Sigmoid colon (tissue), 7 donors: Measurements from ENCODE around the gene DEPDC7. TPM values are rescaled to one million over a fixed set of nuclear protein-coding genes. Genes with fewer than 3 reads are reported as not detected.
"Not testable (repeated sequence)": the region's sequence is repeated elsewhere in the genome, so short reads cannot be mapped to it uniquely, and the experiment has no call there.

Experiments
- DNase-seq: peaks from one replicate; pipeline ENCODE4 v3.0.0-alpha.2; 2019
- H3K27ac ChIP-seq, 4 donors: fragments of 200-600 bp; sonication (generic); one replicate each; pipeline ENCODE4 v1.5.1; 2016 to 2019; ENCODE audit warnings: mild to moderate bottlenecking in 1 of 4
- H3K27me3 ChIP-seq, 3 donors: fragments of 200-600 bp; sonication (generic); one replicate each; pipeline ENCODE4 v1.5.1; 2019; ENCODE audit warnings: mild to moderate bottlenecking in 1 of 3
- H3K36me3 ChIP-seq, 4 donors: fragments of 200-600 bp; sonication (generic); one replicate each; pipeline ENCODE4 v1.5.1; 2016 to 2019
- H3K4me1 ChIP-seq, 4 donors: fragments of 200-600 bp; sonication (generic); one replicate each; pipeline ENCODE4 v1.5.1; 2017 to 2019
- H3K4me3 ChIP-seq, 4 donors: fragments of 200-600 bp; sonication (generic); one replicate each; pipeline ENCODE4 v1.5.1; 2017 to 2019; ENCODE audit warnings: mild to moderate bottlenecking in 2 of 4, moderate library complexity in 1 of 4
- H3K9me3 ChIP-seq, 4 donors: fragments of 200-600 bp in 3 of 4; sonication (generic) in 3 of 4; one replicate each; pipeline versions ENCODE4 v1.5.1 to v1.6.1; 2013 to 2019
- CTCF ChIP-seq, 4 experiments: fragments of 450-650 bp in 3 of 4; fragments of 200-600 bp in 1 of 4; IDR thresholded peaks; one replicate each; pipeline ENCODE4 v1.5.1; 2016 to 2019; ENCODE audit warnings: antibody characterized with exemption in 4 of 4, mild to moderate bottlenecking in 3 of 4, moderate library complexity in 2 of 4
- EP300 ChIP-seq, 4 donors: sonication (generic); formaldehyde crosslinking; IDR thresholded peaks; one replicate each; pipeline ENCODE4 v1.6.1; 2017; ENCODE audit warnings: antibody characterized with exemption in 4 of 4
- POLR2A ChIP-seq, 2 donors: fragments of 450-650 bp; IDR thresholded peaks; one replicate each; pipeline ENCODE4 v1.6.1; 2016; ENCODE audit warnings: antibody characterized with exemption in 2 of 2, mild to moderate bottlenecking in 2 of 2, moderate library complexity in 2 of 2
- POLR2AphosphoS5 ChIP-seq, 4 donors: sonication (generic); formaldehyde crosslinking; IDR thresholded peaks; one replicate each; pipeline ENCODE4 v1.6.1; 2017; ENCODE audit warnings: antibody characterized with exemption in 4 of 4
- WGBS, 2 donors: extraction: QIAGEN DNeasy Blood & Tissue Kit; methylation state at CpG; one replicate each; pipeline ENCODE4 v1.1.7; 2013; 5-methylcytosine and 5-hydroxymethylcytosine counted together
- intact Hi-C: fragments of 100-400 bp; cut with DNase I; formaldehyde crosslinking; loops from one replicate; pipeline ENCODE4 v1.15.1; 2023
- polyA plus RNA-seq, 3 donors: library from polyadenylated mRNA; stranded (reverse); fragments of 200-250 nt; gene quantifications; one replicate each; pipeline ENCODE4 v1.2.3, GENCODE V29; 2013
- total RNA-seq, 4 donors: library from RNA; depleted of rRNA; stranded (reverse); fragments of >200 nt; gene quantifications; one replicate each; pipeline ENCODE4 v1.1.0, GENCODE V29; 2016
- donor health status: healthy with polysubstance abuse.
- donor health status: Bipolar disorder and iron deficiency.
- donor health status: healthy.

Gene DEPDC7
- total RNA-seq (1 to 10 TPM; 2.0 to 7.5 (median 3.1) TPM), polyA plus RNA-seq (1 to 10 TPM; 2.0 to 6.5 (median 6.0) TPM)

- H3K9me3 ChIP-seq = no peaks in the 10 kb centered on the region
- TF ChIP-seq CTCF (IDR thresholded peaks at IDR 0.05) (no peak), POLR2AphosphoS5 (IDR thresholded peaks at IDR 0.05) (peak; percentile 42 to 78 (median 65))
- WGBS, 2 donors = 5 to 6% methylated on average over 89 of the region's 89 CpGs
- H3K4me1 ChIP-seq = peaks cover 0 to 13% (median 10%) of the 10 kb centered on the region in 4 donors
- H3K27me3 ChIP-seq = no peaks in the 10 kb centered on the region
- intact Hi-C loops = loop anchor here (1.0 to 10.0 kb wide), 2 partner anchors 46 to 51 kb away; no protein-coding TSS in a partner anchor
- H3K4me3 ChIP-seq = peak within 1 kb of the TSS; percentile 40 to 77 (median 66)
- peak within 1 kb of the TSS; percentile 62 to 82 (median 74) for H3K27ac ChIP-seq
- DNase-seq = peak; percentile 94
- no peaks in the 10 kb centered on the region for H3K36me3 ChIP-seq
These were observed at the start of gene DEPDC7 for GRCh38 chr11:33015621-33016551. TSS of gene DEPDC7 (plus strand) at chr11:33015878. CDS start at chr11:33015956, 78 bp downstream.

- H3K4me3 ChIP-seq = no peak overlapping the region
- H3K27ac ChIP-seq = no peak overlapping the region
- peaks cover 0 to 11% (median 0%) of the 10 kb centered on the region in 4 donors for H3K4me1 ChIP-seq
- DNase-seq = no peak
- intact Hi-C loops = loop anchor here (10.0 kb wide), 1 partner anchor 46 kb away; the partner anchor contains the start of gene DEPDC7
- H3K27me3 ChIP-seq = no peaks in the 10 kb centered on the region
- peaks cover 0 to 28% (median 0%) of the 10 kb centered on the region in 4 donors for H3K36me3 ChIP-seq
- no peaks in the 10 kb centered on the region for H3K9me3 ChIP-seq
- WGBS, 2 donors = 85 to 90% methylated on average over 1 of the region's 1 CpG
- TF ChIP-seq POLR2A (IDR thresholded peaks at IDR 0.05) = no peak
- no peak for TF ChIP-seq EP300 (IDR thresholded peaks at IDR 0.05)
- TF ChIP-seq POLR2AphosphoS5 (IDR thresholded peaks at IDR 0.05) = no peak
- TF ChIP-seq CTCF (IDR thresholded peaks at IDR 0.05) = no peak
These were observed 47.1 kb upstream of the DEPDC7 start for GRCh38 chr11:32968541-32968940.

- H3K27me3 ChIP-seq, H3K4me3 ChIP-seq, intact Hi-C loops, H3K27ac ChIP-seq, DNase-seq, H3K9me3 ChIP-seq: not testable (repeated sequence)
- peaks cover 0 to 40% (median 0%) of the 10 kb centered on the region in 4 donors for H3K36me3 ChIP-seq
- 98 to 99% methylated on average over 3 of the region's 3 CpGs for WGBS, 2 donors
- H3K4me1 ChIP-seq = peaks cover 0 to 23% (median 0%) of the 10 kb centered on the region in 4 donors
These were observed 43.4 kb upstream of the DEPDC7 start for GRCh38 chr11:32972233-32972632.

GRCh38 chr11:32972781-32973180 lies 42.9 kb upstream of the DEPDC7 start:
- intact Hi-C loops = no loop called here
- no peaks in the 10 kb centered on the region for H3K27me3 ChIP-seq
- H3K4me1 ChIP-seq = peaks cover 0 to 21% (median 0%) of the 10 kb centered on the region in 4 donors
- H3K9me3 ChIP-seq = no peaks in the 10 kb centered on the region
- peak overlapping the region in 1 of 4 donors; percentile 11 for H3K27ac ChIP-seq
- H3K4me3 ChIP-seq = no peak overlapping the region
- TF ChIP-seq POLR2AphosphoS5 (IDR thresholded peaks at IDR 0.05) (no peak), EP300 (IDR thresholded peaks at IDR 0.05) (no peak), CTCF (IDR thresholded peaks at IDR 0.05) (no peak), POLR2A (IDR thresholded peaks at IDR 0.05) (no peak)
- no peak for DNase-seq
- 92 to 93% methylated on average over 3 of the region's 3 CpGs for WGBS, 2 donors
- peaks cover 0 to 45% (median 0%) of the 10 kb centered on the region in 4 donors for H3K36me3 ChIP-seq

- Histone ChIP-seq H3K4me1 (no peaks in the 10 kb centered on the region), H3K27ac (no peak overlapping the region), H3K36me3 (peaks cover 0 to 6% (median 0%) of the 10 kb centered on the region in 4 donors), H3K4me3 (no peak overlapping the region), H3K27me3 (no peaks in the 10 kb centered on the region), H3K9me3 (no peaks in the 10 kb centered on the region)
- intact Hi-C loops = no loop called here
- TF ChIP-seq POLR2AphosphoS5 (IDR thresholded peaks at IDR 0.05) (no peak), EP300 (IDR thresholded peaks at IDR 0.05) (no peak), CTCF (IDR thresholded peaks at IDR 0.05) (no peak), POLR2A (IDR thresholded peaks at IDR 0.05) (no peak)
- DNase-seq = no peak
- 68 to 90% methylated on average over 2 of the region's 2 CpGs for WGBS, 2 donors
These were observed 33.1 kb upstream of the DEPDC7 start for GRCh38 chr11:32982626-32983025.
